Psoas muscle (tissue), 8 donors: Measurements from ENCODE around the gene NHLRC2. TPM values are rescaled to one million over a fixed set of nuclear protein-coding genes. Genes with fewer than 3 reads are reported as not detected.

Experiments
- ATAC-seq, 4 donors: fragments of 200-7000 bp; cut with Tn5 transposase; one replicate each; pipeline ENCODE4 v1.9.1; 2020; ENCODE audit warnings: moderate library complexity in 3 of 4, mild to moderate bottlenecking in 2 of 4
- DNase-seq, 2 donors: peaks; one replicate each; pipeline ENCODE4 v3.0.0-alpha.2; 2020
- H3K27ac ChIP-seq: fragments of 200-600 bp; one replicate; pipeline ENCODE4 v1.8.0; 2022
- H3K27me3 ChIP-seq, 3 donors: fragments of 200-600 bp in 1 of 3; one replicate each; pipeline versions ENCODE4 v1.6.1 to v1.8.0; 2013 to 2022; ENCODE audit warnings: low read length in 2 of 3, mild to moderate bottlenecking in 2 of 3, moderate library complexity in 1 of 3; ENCODE audit not compliant: insufficient read depth in 3 of 3
- H3K36me3 ChIP-seq, 2 donors: fragments of 200-600 bp in 1 of 2; one replicate each; pipeline versions ENCODE4 v1.6.1 to v1.8.0; 2013 to 2022; ENCODE audit warnings: low read depth in 1 of 2, mild to moderate bottlenecking in 1 of 2, moderate library complexity in 1 of 2; ENCODE audit not compliant: insufficient read depth in 1 of 2
- H3K4me1 ChIP-seq: fragments of 200-600 bp; one replicate; pipeline ENCODE4 v1.8.0; 2022
- H3K4me3 ChIP-seq: fragments of 200-600 bp; one replicate; pipeline ENCODE4 v1.8.0; 2022; ENCODE audit warnings: mild to moderate bottlenecking
- H3K9me3 ChIP-seq: fragments of 200-600 bp; one replicate; pipeline ENCODE4 v1.8.0; 2022
- WGBS, 3 donors: extraction: QIAGEN DNeasy Blood & Tissue Kit; methylation state at CpG; one replicate each; pipeline versions ENCODE4 v1.1.6 to v1.1.7; 2013; 5-methylcytosine and 5-hydroxymethylcytosine counted together
- intact Hi-C, 2 donors: fragments of 100-400 bp; cut with DNase I; formaldehyde crosslinking; loops; one replicate each; pipeline versions ENCODE4 v1.11.0 to v1.14.2; 2022
- polyA plus RNA-seq, 3 donors: library from polyadenylated mRNA; stranded (reverse); fragments of 200-250 nt; gene quantifications; one replicate each; pipeline ENCODE4 v1.2.3, GENCODE V29; 2013
- total RNA-seq, 4 donors: library from RNA; stranded (reverse); fragmentation: NEBNext Ultra II Directional in 2 of 4; extraction: Animal tissue kit (Norgen Biotek cat#: 25700) in 2 of 4; gene quantifications; one replicate each; pipeline versions ENCODE4 v1.2.1 to v1.2.4, GENCODE V29; 2021 to 2023
- TF ChIP-seq, protein P1 (sequence below): fragments of 200-600 bp; IDR thresholded peaks from one replicate; pipeline ENCODE4 v1.8.0; 2022; ENCODE audit warnings: antibody characterized with exemption
- donor health status: healthy with polysubstance abuse.
- donor health status: DM: no; HTN: no; CAD: no; lungs with moderate emphysema.
- donor health status: Bipolar disorder and iron deficiency.
- donor health status: healthy.
- donor health status: DM: yes; HTN: yes; CAD: no.
- donor health status: DM: no; HTN: no; CAD: no.
- donor health status: DM: no; HTN: no; CAD: no.
- donor health status: DM: yes; HTN: yes; CAD: no.

The NHLRC2 gene
- total and polyA plus RNA-seq, 7 donors = 3.8 to 30.0 (median 24.6) TPM

DNA sequence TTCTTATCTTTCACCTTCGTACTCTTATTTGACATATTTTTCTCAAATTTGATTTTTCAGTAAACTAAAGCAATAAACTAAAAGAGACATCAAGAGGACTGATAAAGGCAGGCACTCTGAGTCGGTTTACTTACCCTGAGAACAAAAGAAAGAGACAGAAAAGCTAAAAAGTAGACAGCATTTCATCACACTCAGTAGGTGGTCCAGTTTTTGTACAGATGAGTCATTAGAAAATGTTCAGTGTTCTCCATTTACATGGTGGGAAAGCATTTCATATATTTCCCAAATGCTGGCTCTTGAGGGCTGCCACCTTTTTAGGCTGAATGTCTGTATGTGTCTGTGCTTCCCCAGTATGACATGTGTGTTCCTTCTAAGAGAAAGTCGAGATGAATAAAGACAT is 52.7 kb downstream of the NHLRC2 start:
- Histone ChIP-seq H3K9me3 (no peaks in the 10 kb centered on the region), H3K27ac (no peak overlapping the region), H3K4me3 (no peak overlapping the region), H3K36me3 (peaks cover 9 to 95% of the 10 kb centered on the region in 2 donors), H3K4me1 (no peaks in the 10 kb centered on the region), H3K27me3 (no peaks in the 10 kb centered on the region)
- intact Hi-C loops = no loop called here
- ATAC-seq = no peak
- 82 to 91% (median 90%) methylated on average over 3 of the region's 3 CpGs for WGBS, 3 donors
- no peak for DNase-seq
- TF ChIP-seq, protein P1, sequence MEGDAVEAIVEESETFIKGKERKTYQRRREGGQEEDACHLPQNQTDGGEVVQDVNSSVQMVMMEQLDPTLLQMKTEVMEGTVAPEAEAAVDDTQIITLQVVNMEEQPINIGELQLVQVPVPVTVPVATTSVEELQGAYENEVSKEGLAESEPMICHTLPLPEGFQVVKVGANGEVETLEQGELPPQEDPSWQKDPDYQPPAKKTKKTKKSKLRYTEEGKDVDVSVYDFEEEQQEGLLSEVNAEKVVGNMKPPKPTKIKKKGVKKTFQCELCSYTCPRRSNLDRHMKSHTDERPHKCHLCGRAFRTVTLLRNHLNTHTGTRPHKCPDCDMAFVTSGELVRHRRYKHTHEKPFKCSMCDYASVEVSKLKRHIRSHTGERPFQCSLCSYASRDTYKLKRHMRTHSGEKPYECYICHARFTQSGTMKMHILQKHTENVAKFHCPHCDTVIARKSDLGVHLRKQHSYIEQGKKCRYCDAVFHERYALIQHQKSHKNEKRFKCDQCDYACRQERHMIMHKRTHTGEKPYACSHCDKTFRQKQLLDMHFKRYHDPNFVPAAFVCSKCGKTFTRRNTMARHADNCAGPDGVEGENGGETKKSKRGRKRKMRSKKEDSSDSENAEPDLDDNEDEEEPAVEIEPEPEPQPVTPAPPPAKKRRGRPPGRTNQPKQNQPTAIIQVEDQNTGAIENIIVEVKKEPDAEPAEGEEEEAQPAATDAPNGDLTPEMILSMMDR = no peak

DNA sequence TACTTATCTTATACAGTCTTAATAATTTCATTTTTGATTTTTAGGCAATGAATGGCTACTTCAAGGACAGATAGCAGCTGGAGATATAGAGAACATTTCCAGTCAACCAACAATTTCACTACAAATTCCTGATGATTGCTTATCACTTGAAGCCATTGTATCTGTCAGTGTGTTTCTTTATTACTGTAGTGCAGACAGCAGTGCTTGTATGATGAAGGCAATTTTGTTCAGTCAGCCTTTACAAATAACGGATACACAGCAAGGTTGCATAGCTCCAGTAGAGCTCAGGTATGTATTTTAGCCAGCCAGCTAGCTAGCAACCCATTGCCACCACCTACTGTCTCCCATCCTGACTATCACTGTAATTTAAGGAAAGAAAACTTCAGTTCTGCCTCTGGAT is 53.8 kb downstream of the NHLRC2 start:
- Histone ChIP-seq H3K27ac (no peak overlapping the region), H3K27me3 (no peaks in the 10 kb centered on the region), H3K4me1 (no peaks in the 10 kb centered on the region), H3K9me3 (no peaks in the 10 kb centered on the region), H3K4me3 (no peak overlapping the region), H3K36me3 (peaks cover 9 to 95% of the 10 kb centered on the region in 2 donors)
- TF ChIP-seq, protein P1 = no peak
- intact Hi-C loops = no loop called here
- DNase-seq (no peak), ATAC-seq (no peak)
- 94 to 100% (median 97%) methylated on average over 1 of the region's 1 CpG for WGBS, 3 donors

DNA sequence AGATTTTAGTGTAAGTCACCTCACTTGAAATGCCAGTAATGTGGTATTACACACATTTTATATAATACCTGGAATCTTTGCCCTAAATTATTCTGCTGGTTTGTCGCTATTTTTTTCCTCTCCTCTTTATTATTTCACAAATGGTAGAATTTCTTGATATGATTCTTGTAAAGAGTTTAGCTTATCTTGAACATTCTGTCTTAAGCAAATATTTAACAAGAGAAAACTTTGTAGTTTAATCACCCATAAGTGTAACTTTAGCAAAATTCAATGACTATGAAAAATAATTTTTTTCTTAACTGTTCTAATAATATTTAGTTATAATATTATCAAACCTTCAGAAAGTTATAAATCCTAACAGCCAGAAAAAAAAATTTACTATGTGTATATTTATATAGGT is 56.7 kb downstream of the NHLRC2 start:
- Histone ChIP-seq H3K27ac (no peak overlapping the region), H3K27me3 (no peaks in the 10 kb centered on the region), H3K9me3 (no peaks in the 10 kb centered on the region), H3K4me1 (no peaks in the 10 kb centered on the region), H3K36me3 (peaks cover 4 to 73% of the 10 kb centered on the region in 2 donors), H3K4me3 (no peak overlapping the region)
- intact Hi-C loops = no loop called here
- DNase-seq = no peak
- TF ChIP-seq, protein P1 = no peak
- WGBS, 3 donors = 95 to 100% (median 98%) methylated on average over 1 of the region's 1 CpG
- ATAC-seq = no peak

DNA sequence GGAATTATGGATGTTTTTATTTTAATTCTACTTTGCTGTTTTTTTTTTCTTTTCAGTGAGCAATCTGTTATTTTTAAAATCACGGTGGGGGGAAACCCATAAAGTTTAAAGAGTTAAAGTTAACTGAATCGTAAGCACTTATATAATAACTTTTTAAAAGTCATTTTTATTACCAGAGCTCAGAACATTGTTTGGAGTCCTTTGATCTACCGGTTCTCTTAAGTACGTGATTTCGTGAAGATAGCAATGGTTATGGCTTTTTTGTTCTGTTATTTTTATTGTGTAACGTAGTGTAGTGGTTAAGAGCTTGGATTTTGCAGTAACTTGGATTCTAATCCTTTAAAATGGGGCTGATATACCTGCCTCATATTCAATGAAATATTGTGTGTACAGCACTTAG is 57.4 kb downstream of the NHLRC2 start:
- TF ChIP-seq, protein P1 = no peak
- no peaks in the 10 kb centered on the region for H3K27me3 ChIP-seq
- DNase-seq (no peak), ATAC-seq (no peak)
- H3K9me3 ChIP-seq = no peaks in the 10 kb centered on the region
- 92 to 94% (median 93%) methylated on average over 6 of the region's 6 CpGs for WGBS, 3 donors
- H3K4me1 ChIP-seq = no peaks in the 10 kb centered on the region
- no peak overlapping the region for H3K27ac ChIP-seq
- peaks cover 4 to 66% of the 10 kb centered on the region in 2 donors for H3K36me3 ChIP-seq
- no peak overlapping the region for H3K4me3 ChIP-seq
- intact Hi-C loops = no loop called here

DNA sequence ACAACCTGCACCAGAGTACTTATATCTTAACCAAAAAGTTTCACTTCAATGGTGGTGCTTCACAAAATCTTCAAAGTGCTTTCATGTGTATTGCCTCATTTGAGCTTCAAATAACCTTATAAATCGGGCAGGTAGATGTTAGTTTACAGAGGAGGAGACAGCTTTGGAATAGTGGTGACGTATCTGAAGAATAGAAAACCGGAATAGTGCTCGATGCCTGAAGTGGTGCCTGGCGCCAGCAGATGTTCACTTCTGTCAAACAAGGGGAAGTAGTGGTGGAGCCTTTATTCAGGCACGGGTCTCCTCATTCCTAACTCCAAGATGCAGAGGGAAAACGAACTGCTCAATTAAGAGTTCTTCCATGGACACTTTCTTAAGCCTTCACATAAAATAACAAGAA is 58.1 kb downstream of the NHLRC2 start:
- intact Hi-C loops = no loop called here
- 89 to 93% (median 90%) methylated on average over 7 of the region's 7 CpGs for WGBS, 3 donors
- ATAC-seq = no peak

More for the DNA sequence above, 58.1 kb downstream of the NHLRC2 start:
- TF ChIP-seq, protein P1 = no peak
- no peak for DNase-seq
- Histone ChIP-seq H3K9me3 (no peaks in the 10 kb centered on the region), H3K27me3 (no peaks in the 10 kb centered on the region), H3K4me3 (no peak overlapping the region), H3K36me3 (peaks cover 4 to 58% of the 10 kb centered on the region in 2 donors), H3K27ac (no peak overlapping the region), H3K4me1 (no peaks in the 10 kb centered on the region)
